ENCODE data around the gene PLXNB2.

GRCh38 chr22:50309601-50309991, 2.1 kb upstream of the PLXNB2 start:
- TF ChIP-seq CTCF (IDR thresholded peaks at IDR 0.05 in 2 of 3, conservative IDR thresholded peaks at IDR 0.05 in 1 of 3; ENCODE audit: borderline replicate concordance in 1 of 3, insufficient read depth in 1 of 3, low read depth in 2 of 3, low read length in 2 of 3) (no peak), SIN3A (IDR thresholded peaks at IDR 0.05; ENCODE audit: low read depth) (no peak), EZH2 (IDR thresholded peaks at IDR 0.05) (no peak), CEBPB (IDR thresholded peaks at IDR 0.05; ENCODE audit: low read depth) (no peak), REST (IDR thresholded peaks at IDR 0.05; ENCODE audit: low read depth) (no peak), POLR2A (IDR thresholded peaks at IDR 0.05; ENCODE audit: borderline replicate concordance, extremely low read depth, insufficient read depth, insufficient read length) (no peak), JUND (IDR thresholded peaks at IDR 0.05) (no peak), YY1 (IDR thresholded peaks at IDR 0.05; ENCODE audit: extremely low read depth, insufficient replicate concordance, low read depth, low read length) (no peak), RAD21 (IDR thresholded peaks at IDR 0.05; ENCODE audit: low read depth) (no peak), EGR1 (IDR thresholded peaks at IDR 0.05; ENCODE audit: low read depth) (no peak), CBX3 (IDR thresholded peaks at IDR 0.05; ENCODE audit: low read depth) (no peak), ZFX (IDR thresholded peaks at IDR 0.05) (no peak)
